KMS-11 (cell line): ENCODE results near the gene TBCEL.

ENCODE experiments used
- H2AFZ ChIP-seq: fragments of 200-600 bp; sonication (generic); 2 replicates; pipeline ENCODE4 v1.6.1; 2016; ENCODE audit warnings: antibody characterized with exemption, mixed run types, low read depth
- H3K27ac ChIP-seq: fragments of 200-600 bp; sonication (generic); 2 replicates; pipeline ENCODE4 v1.6.1; 2016; ENCODE audit warnings: mild to moderate bottlenecking, mixed run types
- H3K27me3 ChIP-seq: fragments of 200-600 bp; sonication (generic); 2 replicates; pipeline ENCODE4 v1.6.1; 2017; ENCODE audit warnings: mild to moderate bottlenecking, low read depth, mixed run types, moderate library complexity; ENCODE audit not compliant: insufficient read depth
- H3K36me3 ChIP-seq: fragments of 200-600 bp; sonication (generic); 2 replicates; pipeline ENCODE4 v1.6.1; 2017; ENCODE audit warnings: mild to moderate bottlenecking, mixed run types; ENCODE audit not compliant: insufficient read depth
- H3K4me1 ChIP-seq: fragments of 200-600 bp; sonication (generic); 2 replicates; pipeline ENCODE4 v1.6.1; 2016; ENCODE audit warnings: mild to moderate bottlenecking, low read depth, mixed run types; ENCODE audit not compliant: poor library complexity, severe bottlenecking
- H3K4me2 ChIP-seq: fragments of 200-600 bp; sonication (generic); 2 replicates; pipeline ENCODE4 v1.7.0; 2016; ENCODE audit warnings: mild to moderate bottlenecking, mixed run types
- H3K4me3 ChIP-seq: fragments of 200-600 bp; sonication (generic); IDR thresholded peaks from 2 replicates; pipeline ENCODE4 v1.6.1; 2017; ENCODE audit warnings: low read depth, low read length, mixed read lengths; ENCODE audit not compliant: insufficient read depth
- H3K79me2 ChIP-seq: fragments of 200-600 bp; sonication (generic); 2 replicates; pipeline ENCODE4 v1.6.1; 2016; ENCODE audit warnings: low read depth, mixed run types; ENCODE audit not compliant: insufficient read depth
- H3K9ac ChIP-seq: fragments of 200-600 bp; sonication (generic); 2 replicates; pipeline ENCODE4 v1.6.1; 2016; ENCODE audit warnings: mild to moderate bottlenecking, mixed run types
- H4K20me1 ChIP-seq: fragments of 200-600 bp; sonication (generic); 2 replicates; pipeline ENCODE4 v1.6.1; 2016; ENCODE audit warnings: mild to moderate bottlenecking, mixed run types; ENCODE audit not compliant: insufficient read depth
- TF ChIP-seq, protein P1 (sequence below): fragments of 200-600 bp; sonication (generic); conservative IDR thresholded peaks from 2 replicates; pipeline ENCODE4 v1.6.1; 2017; ENCODE audit warnings: low read depth, mild to moderate bottlenecking, antibody characterized with exemption, low read length, moderate library complexity, mixed read lengths

TBCEL gene

DNA sequence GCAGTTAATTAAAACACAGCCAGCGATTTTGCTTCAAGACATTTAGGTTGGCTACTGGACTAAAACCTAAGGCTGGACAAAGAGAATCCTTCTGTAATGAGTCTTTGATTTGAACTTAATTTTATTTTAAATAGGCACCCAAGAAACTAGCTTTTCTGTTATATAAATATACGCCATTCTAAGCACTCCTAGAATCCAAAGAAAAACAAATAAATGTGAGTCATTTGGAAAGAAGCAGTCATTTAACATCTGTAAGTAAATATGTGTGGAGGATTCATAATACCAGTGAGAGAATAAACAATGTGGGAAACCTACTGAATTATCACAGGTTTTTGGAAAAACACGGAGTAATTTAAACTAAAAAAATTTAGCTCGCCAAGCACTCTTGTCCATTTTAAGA lies 76.0 kb downstream of the TBCEL start:
- Histone ChIP-seq H3K27ac (no peak overlapping the region), H3K4me3 (no peak overlapping the region), H3K4me2 (no peak overlapping the region), H2AFZ (no peak overlapping the region), H4K20me1 (no peaks in the 10 kb centered on the region), H3K36me3 (no peaks in the 10 kb centered on the region), H3K79me2 (no peaks in the 10 kb centered on the region), H3K9ac (no peak overlapping the region), H3K27me3 (no peaks in the 10 kb centered on the region), H3K4me1 (no peaks in the 10 kb centered on the region)
- TF ChIP-seq, protein P1, sequence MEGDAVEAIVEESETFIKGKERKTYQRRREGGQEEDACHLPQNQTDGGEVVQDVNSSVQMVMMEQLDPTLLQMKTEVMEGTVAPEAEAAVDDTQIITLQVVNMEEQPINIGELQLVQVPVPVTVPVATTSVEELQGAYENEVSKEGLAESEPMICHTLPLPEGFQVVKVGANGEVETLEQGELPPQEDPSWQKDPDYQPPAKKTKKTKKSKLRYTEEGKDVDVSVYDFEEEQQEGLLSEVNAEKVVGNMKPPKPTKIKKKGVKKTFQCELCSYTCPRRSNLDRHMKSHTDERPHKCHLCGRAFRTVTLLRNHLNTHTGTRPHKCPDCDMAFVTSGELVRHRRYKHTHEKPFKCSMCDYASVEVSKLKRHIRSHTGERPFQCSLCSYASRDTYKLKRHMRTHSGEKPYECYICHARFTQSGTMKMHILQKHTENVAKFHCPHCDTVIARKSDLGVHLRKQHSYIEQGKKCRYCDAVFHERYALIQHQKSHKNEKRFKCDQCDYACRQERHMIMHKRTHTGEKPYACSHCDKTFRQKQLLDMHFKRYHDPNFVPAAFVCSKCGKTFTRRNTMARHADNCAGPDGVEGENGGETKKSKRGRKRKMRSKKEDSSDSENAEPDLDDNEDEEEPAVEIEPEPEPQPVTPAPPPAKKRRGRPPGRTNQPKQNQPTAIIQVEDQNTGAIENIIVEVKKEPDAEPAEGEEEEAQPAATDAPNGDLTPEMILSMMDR: no peak

DNA sequence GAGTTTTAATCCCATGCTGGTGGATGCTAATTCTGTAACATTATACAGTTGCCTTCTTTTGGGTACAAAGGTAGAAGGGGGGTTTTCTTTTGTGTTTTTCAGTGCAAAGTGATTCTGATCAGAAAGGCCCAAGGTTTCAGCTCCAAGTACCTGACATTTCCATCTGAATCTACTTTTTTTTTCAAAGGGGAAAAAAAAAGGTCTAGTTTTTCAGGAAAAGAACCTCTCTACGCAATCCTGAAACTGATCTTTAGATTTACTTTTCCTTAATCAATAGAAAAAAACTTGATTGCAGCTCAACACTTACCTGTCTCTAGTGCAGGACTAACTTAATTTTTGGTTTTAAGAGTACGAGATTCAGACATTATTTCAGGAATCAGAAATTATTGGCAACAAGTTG lies 77.0 kb downstream of the TBCEL start, which contains the start of gene TECTA:
Gene TECTA, plus strand, starts transcription at position 301 of the 400 bp plus-strand sequence. CDS start 1,423 bp downstream, outside the sequence.
- Histone ChIP-seq H3K4me1 (no peaks in the 10 kb centered on the region), H3K27me3 (no peaks in the 10 kb centered on the region), H2AFZ (no peak within 1 kb of the TSS), H3K4me2 (no peak within 1 kb of the TSS), H3K9ac (no peak within 1 kb of the TSS), H4K20me1 (no peaks in the 10 kb centered on the region), H3K79me2 (no peaks in the 10 kb centered on the region), H3K4me3 (no peak within 1 kb of the TSS), H3K27ac (no peak within 1 kb of the TSS), H3K36me3 (no peaks in the 10 kb centered on the region)
- TF ChIP-seq, protein P1: no peak

DNA sequence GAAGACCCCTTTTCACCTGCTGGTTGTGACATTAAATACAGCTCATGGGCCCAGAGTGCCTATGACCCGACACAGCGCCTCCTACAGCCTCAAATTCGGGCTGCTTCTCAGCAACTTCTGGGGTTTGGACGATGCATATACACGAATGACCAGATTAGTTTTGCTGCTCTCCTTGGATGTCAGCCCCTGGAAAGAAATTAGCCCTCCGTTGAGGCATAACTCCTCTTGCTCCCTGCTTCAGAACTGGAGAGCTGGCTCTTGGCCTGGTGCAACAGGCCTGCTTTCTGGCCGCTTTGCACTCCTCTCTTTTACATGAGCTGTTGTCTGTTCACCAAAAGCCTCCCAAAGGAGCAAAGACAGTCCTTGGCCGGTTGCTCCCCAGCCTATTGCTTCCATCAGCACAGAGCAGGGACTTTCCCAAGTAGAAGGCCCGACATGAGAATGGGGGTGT lies 80.4 kb downstream of the TBCEL start:
- no peak overlapping the region for H3K27ac ChIP-seq
- H3K79me2 ChIP-seq: no peaks in the 10 kb centered on the region
- no peaks in the 10 kb centered on the region for H3K27me3 ChIP-seq
- TF ChIP-seq, protein P1: no peak
- no peaks in the 10 kb centered on the region for H3K36me3 ChIP-seq
- no peaks in the 10 kb centered on the region for H4K20me1 ChIP-seq
- H2AFZ ChIP-seq: no peak overlapping the region
- H3K4me1 ChIP-seq: no peaks in the 10 kb centered on the region
- H3K4me3 ChIP-seq: no peak overlapping the region
- no peak overlapping the region for H3K9ac ChIP-seq
- H3K4me2 ChIP-seq: no peak overlapping the region

DNA sequence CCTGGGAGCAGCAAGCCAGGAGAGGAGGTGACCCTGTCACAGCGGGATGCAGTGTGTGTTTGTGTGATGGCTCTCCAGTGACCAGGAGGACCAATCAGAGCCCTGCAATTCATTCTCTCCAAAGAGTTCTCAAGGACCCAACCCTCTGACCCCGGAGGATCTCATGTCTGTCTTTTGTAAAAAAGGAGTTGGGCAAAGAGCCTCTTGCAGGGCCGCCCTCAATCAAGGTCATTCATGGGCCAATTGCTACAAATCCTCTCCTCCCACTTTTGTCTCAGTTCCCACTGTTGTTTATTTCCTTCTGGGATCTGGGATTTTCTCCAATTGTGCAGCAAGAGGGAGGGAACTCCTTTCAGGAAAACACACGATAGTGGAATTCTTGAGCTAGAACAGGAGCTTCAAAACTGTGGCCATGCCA lies 81.2 kb downstream of the TBCEL start:
- TF ChIP-seq, protein P1: no peak
- Histone ChIP-seq H4K20me1 (no peaks in the 10 kb centered on the region), H3K9ac (no peak overlapping the region), H3K4me1 (no peaks in the 10 kb centered on the region), H3K79me2 (no peaks in the 10 kb centered on the region), H3K27ac (no peak overlapping the region), H3K4me3 (no peak overlapping the region), H2AFZ (no peak overlapping the region), H3K4me2 (no peak overlapping the region), H3K36me3 (no peaks in the 10 kb centered on the region), H3K27me3 (no peaks in the 10 kb centered on the region)
